GM12891 (cell line): ENCODE data around the gene GRM4.

Source experiments
- DNase-seq: peaks from one replicate; pipeline ENCODE4 v3.0.0; 2011; ENCODE audit warnings: low spot score; ENCODE audit not compliant: insufficient read length
- FAIRE-seq: peaks from 2 replicates; lab custom pipeline; 2011; peaks lifted over from hg19 to GRCh38; lab: Jason Lieb, UNC
- PAX5 ChIP-seq: IDR thresholded peaks from 2 replicates; pipeline ENCODE4 v1.6.1; 2011; ENCODE audit warnings: low read length, moderate library complexity, mild to moderate bottlenecking; ENCODE audit not compliant: insufficient read depth, severe bottlenecking
- POLR2A ChIP-seq: IDR thresholded peaks from 2 replicates; pipeline ENCODE4 v1.6.1; 2011; ENCODE audit warnings: low read depth, low read length, control low read depth
- POLR2AphosphoS5 ChIP-seq: IDR thresholded peaks from 2 replicates; pipeline ENCODE4 v1.6.1; 2011; ENCODE audit warnings: low read depth, low read length, control low read depth
- POU2F2 ChIP-seq: IDR thresholded peaks from 2 replicates; pipeline ENCODE4 v1.6.1; 2011; ENCODE audit warnings: low read depth, mild to moderate bottlenecking, control low read depth, low read length, moderate library complexity
- SPI1 ChIP-seq: IDR thresholded peaks from 2 replicates; pipeline ENCODE4 v1.6.1; 2011; ENCODE audit warnings: low read depth, low read length, control low read depth
- TAF1 ChIP-seq: IDR thresholded peaks from 2 replicates; pipeline ENCODE4 v1.6.1; 2011; ENCODE audit warnings: low read depth, low read length, control low read depth

The GRM4 gene

DNA sequence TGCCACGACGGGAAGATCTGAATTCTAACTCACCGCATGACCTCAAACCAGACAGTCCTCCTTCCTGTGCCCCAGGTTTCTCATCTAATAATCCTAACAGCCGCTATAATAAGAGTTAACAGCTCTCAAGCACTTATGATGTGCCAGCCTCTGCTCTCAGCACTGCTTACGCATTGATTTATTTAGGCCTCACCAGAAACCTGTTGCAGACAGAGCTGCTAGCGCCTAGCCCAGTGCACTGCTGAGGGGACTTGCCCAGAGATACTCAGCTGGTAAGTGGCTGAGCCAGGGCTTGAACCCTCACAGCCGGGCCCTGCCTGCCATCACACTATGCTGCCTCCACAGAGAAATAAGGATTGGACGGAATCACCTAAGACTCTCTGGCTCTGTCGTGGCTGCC is 37.7 kb downstream of the GRM4 start:
- no peak for DNase-seq

DNA sequence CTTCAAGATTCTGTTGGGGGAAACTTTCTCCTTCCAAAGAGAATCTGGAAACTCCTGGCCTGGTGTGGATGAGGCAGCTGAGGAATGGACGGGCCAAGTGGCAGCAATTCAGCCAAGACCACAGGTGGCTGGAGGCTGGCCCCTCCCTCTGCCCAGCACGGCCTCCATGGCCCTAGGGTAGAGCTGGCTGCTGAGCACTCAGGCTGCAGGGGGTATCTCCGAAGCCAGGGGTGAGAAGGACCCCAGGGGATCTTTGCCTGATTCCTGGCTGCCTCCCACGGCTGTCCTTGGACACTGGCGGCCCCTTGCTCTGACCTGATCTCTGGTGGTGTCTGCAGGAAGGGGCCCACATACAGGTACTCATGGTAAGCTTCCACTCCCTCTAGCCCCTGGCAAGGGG is 39.0 kb downstream of the GRM4 start:
- TF ChIP-seq POU2F2 (no peak), POLR2A (no peak), TAF1 (no peak), SPI1 (no peak), PAX5 (no peak), POLR2AphosphoS5 (no peak)
- no peak for DNase-seq
- no peak for FAIRE-seq

More for the DNA sequence above, 37.7 kb downstream of the GRM4 start:
- FAIRE-seq = no peak
- TF ChIP-seq SPI1 = no peak
- no peak for TF ChIP-seq POLR2AphosphoS5
- TF ChIP-seq POLR2A = no peak
- no peak for TF ChIP-seq POU2F2
- no peak for TF ChIP-seq TAF1
- no peak for TF ChIP-seq PAX5

DNA sequence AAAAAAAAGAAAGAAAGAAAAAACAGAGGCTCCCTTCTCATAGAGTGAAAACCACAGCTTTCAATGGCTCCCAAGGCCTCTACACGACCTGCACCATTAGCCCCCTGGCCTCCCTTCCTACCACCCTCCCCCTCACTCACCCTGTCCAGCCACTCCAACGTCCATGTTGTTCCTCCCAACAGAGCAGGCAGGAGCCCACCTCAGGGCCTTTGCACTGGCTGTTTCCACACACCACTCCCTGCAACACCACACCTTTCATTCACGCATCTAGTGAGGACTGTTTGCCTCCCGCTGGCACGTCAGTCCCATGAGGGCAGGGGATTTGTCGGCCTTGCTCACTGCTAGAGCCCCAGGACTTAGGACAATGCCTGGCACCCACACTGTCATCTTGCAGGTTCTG is 39.5 kb downstream of the GRM4 start:
- FAIRE-seq (no peak), DNase-seq (no peak)
- TF ChIP-seq SPI1 (no peak), PAX5 (no peak), POLR2A (no peak)

DNA sequence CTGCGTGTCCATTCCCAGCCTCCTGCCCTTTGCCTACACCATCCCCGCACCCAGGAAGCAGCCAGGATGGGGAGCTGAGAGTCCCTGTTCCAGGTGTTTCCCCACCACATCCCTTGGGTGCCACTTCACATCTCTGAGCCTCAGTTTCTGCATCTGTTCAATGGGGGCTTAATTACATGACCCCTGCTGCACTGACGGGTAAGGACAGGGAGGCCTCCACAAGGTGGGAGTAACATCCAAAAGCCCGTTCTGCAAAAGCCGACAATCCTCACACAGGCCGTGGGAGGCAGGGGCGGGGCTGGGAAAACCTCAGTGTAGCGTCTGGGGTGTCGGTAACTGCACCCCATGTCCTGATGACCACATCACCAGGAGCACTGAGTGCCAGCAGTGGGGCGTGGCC is 41.3 kb downstream of the GRM4 start:
- DNase-seq (no peak), FAIRE-seq (no peak)
- TF ChIP-seq POU2F2 (no peak), POLR2A (no peak), SPI1 (no peak), TAF1 (no peak), POLR2AphosphoS5 (no peak), PAX5 (no peak)

DNA sequence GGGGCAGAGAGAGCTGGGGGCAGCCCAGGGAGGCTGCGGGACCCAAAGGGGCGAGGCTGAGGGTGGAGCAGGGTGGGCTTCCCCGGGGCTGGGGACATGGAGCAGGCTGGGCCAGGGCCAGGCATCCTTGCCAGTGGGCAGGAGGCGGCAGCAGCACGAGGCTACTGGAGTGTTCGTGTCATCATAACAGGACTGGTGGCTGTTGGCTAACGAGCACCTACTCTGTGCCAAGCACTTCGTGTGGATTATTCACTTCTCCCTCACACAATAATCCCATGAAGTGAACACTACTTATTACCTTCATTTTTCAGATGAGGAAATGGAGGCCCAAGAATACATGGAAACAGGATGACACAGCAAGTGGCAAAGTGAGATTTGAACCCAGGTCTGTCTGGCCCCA is 41.7 kb downstream of the GRM4 start:
- TF ChIP-seq POLR2A = no peak
- no peak for TF ChIP-seq POLR2AphosphoS5
- TF ChIP-seq SPI1 = no peak
- no peak for TF ChIP-seq TAF1
- no peak for TF ChIP-seq POU2F2
- no peak for TF ChIP-seq PAX5
- DNase-seq (no peak), FAIRE-seq (no peak)

DNA sequence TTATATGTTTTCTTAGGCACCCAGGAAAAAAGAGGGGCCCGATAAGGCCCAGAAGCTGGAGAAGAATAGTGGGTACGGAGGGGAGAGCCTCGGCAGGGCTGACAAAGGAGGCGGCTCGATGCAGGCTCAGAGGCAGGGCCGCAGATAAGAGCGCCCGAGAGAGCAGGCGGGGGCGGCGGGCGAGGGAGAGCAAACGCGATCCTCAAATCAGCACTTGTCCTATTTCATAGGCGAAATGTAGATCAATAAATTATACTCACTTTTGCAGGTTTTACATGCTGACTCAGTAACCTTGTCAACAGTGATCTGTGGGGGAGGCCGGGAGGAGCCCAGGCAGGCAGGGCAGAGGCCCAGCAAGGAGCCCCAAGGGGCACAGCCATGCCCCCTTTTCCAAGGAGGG is 42.6 kb downstream of the GRM4 start:
- DNase-seq (no peak), FAIRE-seq (no peak)
- TF ChIP-seq POLR2AphosphoS5 (no peak), TAF1 (no peak), SPI1 (no peak), POLR2A (no peak), POU2F2 (no peak), PAX5 (no peak)

DNA sequence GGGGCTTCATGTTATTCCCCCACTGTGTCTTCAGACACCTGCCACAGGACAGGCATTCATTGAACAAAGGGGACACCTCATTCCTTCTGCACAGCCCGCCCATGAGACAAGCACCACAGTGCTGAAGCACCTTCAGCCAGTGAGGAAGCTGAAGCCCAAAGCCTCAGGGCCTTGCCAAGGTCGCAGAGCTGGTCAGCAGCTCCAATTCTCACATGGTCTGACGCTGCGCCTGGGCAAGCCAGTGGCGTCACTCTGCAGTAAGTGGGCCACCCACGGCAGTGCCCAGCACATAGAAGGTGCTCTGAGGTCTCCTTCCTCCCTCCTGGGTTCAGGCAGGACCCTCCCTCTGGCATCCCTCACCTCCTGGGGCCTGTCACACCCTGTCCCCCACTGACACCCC is 43.2 kb downstream of the GRM4 start:
- no peak for DNase-seq
- TF ChIP-seq PAX5 = no peak
- no peak for TF ChIP-seq POLR2A
- FAIRE-seq = no peak

DNA sequence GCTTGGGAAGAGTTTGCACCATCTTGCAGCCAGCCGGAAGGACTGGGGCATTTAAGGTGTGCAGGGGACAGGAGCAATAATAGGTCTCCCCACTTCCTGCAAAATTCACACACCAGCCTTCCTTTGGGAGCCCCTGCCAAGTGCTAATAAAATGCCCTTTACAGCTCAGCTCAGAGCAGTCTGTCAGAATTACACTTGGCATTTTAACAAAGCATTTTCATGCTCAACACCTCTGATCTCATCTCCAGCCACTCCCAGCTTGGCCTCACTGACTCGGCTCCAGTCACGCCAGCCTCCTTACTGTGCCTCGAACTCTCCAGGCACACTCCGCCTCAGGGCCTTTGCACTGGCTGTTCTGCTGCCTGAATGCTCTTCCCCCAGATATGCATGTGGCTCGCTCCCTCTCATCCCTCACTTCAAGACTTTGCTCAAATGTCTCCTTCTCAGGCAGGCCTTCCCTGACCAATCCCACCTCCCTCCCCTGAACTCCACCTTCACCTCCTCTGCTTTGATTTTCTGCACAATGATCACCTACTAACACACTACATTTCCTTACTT is 43.7 kb downstream of the GRM4 start:
- TF ChIP-seq POLR2A (no peak), POLR2AphosphoS5 (no peak), POU2F2 (no peak), SPI1 (no peak), TAF1 (no peak), PAX5 (no peak)
- DNase-seq (no peak), FAIRE-seq (no peak)

DNA sequence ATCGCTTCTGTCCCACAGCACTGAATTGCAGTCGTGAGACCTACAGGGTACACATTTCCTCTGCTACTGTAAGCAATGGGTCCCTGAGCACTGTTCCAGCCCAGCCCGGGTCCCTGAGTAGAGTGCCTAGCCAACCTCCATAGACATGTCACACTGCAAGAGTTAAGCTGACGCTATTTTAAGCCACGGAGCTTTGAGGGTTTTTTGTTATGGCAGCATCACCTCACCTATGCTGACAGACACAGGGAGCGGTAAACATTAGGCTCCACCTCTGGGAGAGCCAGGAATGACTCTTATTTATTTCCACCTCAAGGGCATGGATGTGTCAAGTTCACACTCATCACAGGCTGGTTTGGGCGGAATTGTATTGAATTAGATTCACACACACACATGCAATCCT is 45.1 kb downstream of the GRM4 start:
- TF ChIP-seq SPI1 (no peak), POU2F2 (no peak), POLR2A (no peak), TAF1 (no peak), PAX5 (no peak), POLR2AphosphoS5 (no peak)
- FAIRE-seq = no peak

DNA sequence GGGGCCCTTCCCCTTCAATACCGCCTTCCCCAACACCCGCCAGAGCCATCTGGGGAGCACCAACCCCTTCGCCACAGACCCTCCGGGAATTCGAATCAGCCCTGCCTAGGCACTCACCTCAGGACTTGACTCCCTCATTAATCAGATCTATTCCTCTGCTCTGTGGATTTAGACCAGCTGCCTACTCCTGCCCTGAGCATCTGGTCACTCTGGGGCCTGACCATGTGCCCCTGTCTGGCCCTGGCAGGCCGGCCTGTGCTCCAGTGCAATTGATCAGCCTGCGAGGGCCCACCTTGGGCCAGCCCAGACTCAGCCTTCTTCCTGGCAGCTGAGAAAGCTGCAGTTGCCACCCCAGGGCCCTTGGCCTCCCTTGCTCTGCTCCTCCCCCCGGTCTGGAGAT is 46.0 kb downstream of the GRM4 start:
- TF ChIP-seq POU2F2 (no peak), SPI1 (no peak), POLR2AphosphoS5 (no peak), PAX5 (no peak), TAF1 (no peak), POLR2A (no peak)
- DNase-seq = no peak
- FAIRE-seq = no peak

More for the DNA sequence above, 45.1 kb downstream of the GRM4 start:
- DNase-seq = no peak
